Heart left ventricle (tissue), 13 donors: ENCODE results near the gene CSPG4.

Experiments
- POLR2A ChIP-seq, 2 donors: fragments of 450-650 bp; IDR thresholded peaks; one replicate each; pipeline ENCODE4 v1.6.1; 2017; ENCODE audit warnings: antibody characterized with exemption in 2 of 2, mild to moderate bottlenecking in 2 of 2, moderate library complexity in 2 of 2
- TF ChIP-seq, protein P1 (sequence below), 12 donors: fragments of 200-600 bp; sonication (generic) in 4 of 12; IDR thresholded peaks; one replicate each; pipeline versions ENCODE4 v1.5.0 to v1.8.0; 2018 to 2022; ENCODE audit warnings: antibody characterized with exemption in 12 of 12, mild to moderate bottlenecking in 5 of 12
- donor health status: ischemic (EF 13 %, LVEDD 7.1; RV severe dilation, severe dysfunction).
- donor health status: DM: no; HTN: yes; CAD: no.
- donor health status: DM: no; HTN: no; CAD: no.
- donor health status: ischemic (EF 25% LVEDD 6.9; RV normal size, moderate dysfunction).
- donor health status: ischemic (EF 25% LVEDD 5.7; RV mildly dilated, moderate dysfunction).
- donor health status: ischemic (EF 35%, LVEDD 5.7; RV mildly dilated, moderate dysfunction).
- donor health status: nonischemic (EF 11% LVEDD 7.7; RV severe dilation, severe dysfunction).
- donor health status: DM: yes; HTN: yes; CAD: no.
- donor health status: PGD.
- donor health status: ischemic (EF 29% LVEDD 5.4; RV normal size, mild dysfunction).
- donor health status: nonischemic (EF 23%, LVEDD 6.1; RV moderate dilation, normal function).

DNA sequence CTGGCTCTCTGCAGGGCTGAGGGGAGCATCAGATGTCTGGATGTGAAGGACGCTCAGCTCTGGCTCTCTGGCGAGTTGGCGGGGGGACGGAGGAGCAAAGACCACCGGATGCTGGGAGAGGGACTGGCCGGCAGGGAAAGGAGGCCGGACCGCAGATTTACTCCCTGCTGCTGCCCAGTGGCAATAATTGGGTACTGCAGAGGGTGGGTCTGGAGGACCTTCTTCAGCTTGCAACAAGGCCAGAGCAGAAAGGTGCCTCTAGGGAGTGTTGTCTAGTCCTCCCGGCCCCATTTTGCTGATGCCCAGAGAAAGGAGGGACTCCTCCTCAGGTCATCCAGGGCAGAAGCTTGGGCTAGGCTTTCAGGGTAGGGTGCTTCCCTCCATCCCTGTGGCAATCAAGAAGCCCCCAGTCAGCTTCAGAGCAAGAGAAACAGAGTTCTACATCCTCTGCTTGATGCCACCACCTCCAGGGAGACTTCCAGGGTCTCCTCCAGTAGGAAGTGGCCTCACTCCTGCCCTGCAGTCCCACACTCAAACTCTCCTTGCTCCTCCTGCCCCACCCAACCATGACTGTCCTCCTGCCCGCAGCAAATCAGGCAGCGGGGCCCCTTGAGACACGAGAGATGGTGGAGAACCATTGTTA lies 20.3 kb upstream of the CSPG4 start:
- TF ChIP-seq, protein P1, sequence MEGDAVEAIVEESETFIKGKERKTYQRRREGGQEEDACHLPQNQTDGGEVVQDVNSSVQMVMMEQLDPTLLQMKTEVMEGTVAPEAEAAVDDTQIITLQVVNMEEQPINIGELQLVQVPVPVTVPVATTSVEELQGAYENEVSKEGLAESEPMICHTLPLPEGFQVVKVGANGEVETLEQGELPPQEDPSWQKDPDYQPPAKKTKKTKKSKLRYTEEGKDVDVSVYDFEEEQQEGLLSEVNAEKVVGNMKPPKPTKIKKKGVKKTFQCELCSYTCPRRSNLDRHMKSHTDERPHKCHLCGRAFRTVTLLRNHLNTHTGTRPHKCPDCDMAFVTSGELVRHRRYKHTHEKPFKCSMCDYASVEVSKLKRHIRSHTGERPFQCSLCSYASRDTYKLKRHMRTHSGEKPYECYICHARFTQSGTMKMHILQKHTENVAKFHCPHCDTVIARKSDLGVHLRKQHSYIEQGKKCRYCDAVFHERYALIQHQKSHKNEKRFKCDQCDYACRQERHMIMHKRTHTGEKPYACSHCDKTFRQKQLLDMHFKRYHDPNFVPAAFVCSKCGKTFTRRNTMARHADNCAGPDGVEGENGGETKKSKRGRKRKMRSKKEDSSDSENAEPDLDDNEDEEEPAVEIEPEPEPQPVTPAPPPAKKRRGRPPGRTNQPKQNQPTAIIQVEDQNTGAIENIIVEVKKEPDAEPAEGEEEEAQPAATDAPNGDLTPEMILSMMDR (IDR thresholded peaks at IDR 0.05), result peak; percentile 71 to 94 (median 87)
- TF ChIP-seq POLR2A (IDR thresholded peaks at IDR 0.05), result no peak
